PC-9 (cell line): ENCODE measurements around the gene CIT. TPM values are rescaled to one million over a fixed set of nuclear protein-coding genes. Genes with fewer than 3 reads are reported as not detected.

Experiments used
- BruUV-seq: library from RNA; stranded (reverse); fragments of 400-500 nt; replicated peaks from 2 replicates; lab custom pipeline; 2021; lab: Mats Ljungman, UMichigan
- CTCF ChIA-PET: fragments of 300-600 bp; sonication (Branson Sonifier 250); formaldehyde crosslinking; loops from one replicate; lab custom pipeline; 2022; ENCODE audit warnings: antibody characterized with exemption; lab: Charles Lee
- POLR2A ChIA-PET: fragments of 300-600 bp; sonication (Branson Sonifier 250); formaldehyde crosslinking; loops from one replicate; lab custom pipeline; 2022; ENCODE audit warnings: antibody characterized with exemption; ENCODE audit not compliant: unreplicated experiment; lab: Charles Lee
- DNase-seq, 2 experiments: peaks; one replicate each; pipeline versions ENCODE4 v3.0.0 to v3.0.0-alpha.2; 2015 to 2022; ENCODE audit warnings: mixed read lengths in 1 of 2
- H2AFZ ChIP-seq: fragments of 200-600 bp; sonication (generic); 2 replicates; pipeline ENCODE4 v1.8.1; 2017; ENCODE audit warnings: antibody characterized with exemption
- H3F3A ChIP-seq: fragments of 200-600 bp; sonication (generic); 2 replicates; pipeline ENCODE4 v1.8.1; 2017; ENCODE audit warnings: antibody characterized with exemption, mild to moderate bottlenecking, low read depth; ENCODE audit not compliant: insufficient read depth
- H3K27ac ChIP-seq: fragments of 200-600 bp; sonication (generic); 2 replicates; pipeline ENCODE4 v1.6.1; 2016; ENCODE audit warnings: mixed run types
- H3K27me3 ChIP-seq: fragments of 200-600 bp; sonication (generic); 2 replicates; pipeline ENCODE4 v1.6.1; 2016; ENCODE audit warnings: low read depth, mixed run types; ENCODE audit not compliant: insufficient read depth
- H3K36me3 ChIP-seq: fragments of 200-600 bp; sonication (generic); 2 replicates; pipeline ENCODE4 v1.6.1; 2016; ENCODE audit warnings: low read depth, mixed run types
- H3K4me1 ChIP-seq: fragments of 200-600 bp; sonication (generic); replicated peaks from 2 replicates; pipeline ENCODE4 v1.6.1; 2016; ENCODE audit warnings: mixed run types; ENCODE audit not compliant: insufficient read depth
- H3K4me2 ChIP-seq: fragments of 200-600 bp; sonication (generic); 2 replicates; pipeline ENCODE4 v1.6.1; 2017; ENCODE audit warnings: mixed run types
- H3K4me3 ChIP-seq: fragments of 200-600 bp; sonication (generic); 2 replicates; pipeline ENCODE4 v1.6.1; 2016; ENCODE audit warnings: mixed run types
- H3K79me2 ChIP-seq: fragments of 200-600 bp; sonication (generic); 2 replicates; pipeline ENCODE4 v1.6.1; 2017; ENCODE audit warnings: low read depth, mixed run types
- H3K9me2 ChIP-seq: fragments of 200-600 bp; sonication (generic); 2 replicates; pipeline ENCODE4 v1.8.1; 2017; ENCODE audit warnings: mild to moderate bottlenecking; ENCODE audit not compliant: insufficient read depth
- H3K9me3 ChIP-seq: fragments of 200-600 bp; sonication (generic); 2 replicates; pipeline ENCODE4 v1.8.1; 2016; ENCODE audit warnings: low read depth; ENCODE audit not compliant: insufficient read depth
- H4K20me1 ChIP-seq: fragments of 200-600 bp; sonication (generic); 2 replicates; pipeline ENCODE4 v1.8.1; 2017; ENCODE audit not compliant: insufficient read depth
- CTCF ChIP-seq: fragments of 200-600 bp; sonication (generic); conservative IDR thresholded peaks from 2 replicates; pipeline ENCODE4 v1.6.1; 2017; ENCODE audit warnings: mixed run types, antibody characterized with exemption, mild to moderate bottlenecking, moderate library complexity
- EZH2 ChIP-seq: fragments of 200-600 bp; sonication (generic); IDR thresholded peaks from 2 replicates; pipeline ENCODE4 v1.8.0; 2017; ENCODE audit warnings: antibody characterized with exemption, low read depth
- intact Hi-C: fragments of 100-400 bp; cut with micrococcal nuclease; formaldehyde crosslinking; loops from one replicate; pipeline ENCODE4 v1.10.0; 2022; ENCODE audit not compliant: unreplicated experiment
- total RNA-seq: library from RNA; stranded (reverse); gene quantifications from 2 replicates; pipeline ENCODE4 v1.2.3, GENCODE V29; 2021

CIT gene
- total RNA-seq, 1 experiment from 2014 or later: 81.8 TPM

GRCh38 chr12:119828300-119828699 lies 48.8 kb downstream of the CIT start:
- H3K4me3 ChIP-seq: no peak overlapping the region
- no peak overlapping the region for H3K27ac ChIP-seq
- H3F3A ChIP-seq: no peaks in the 10 kb centered on the region
- H3K36me3 ChIP-seq: no peaks in the 10 kb centered on the region
- ChIA-PET POLR2A (no interaction called here), CTCF (interaction anchor here (0.7 kb wide), 1 partner anchor 11 kb away, joined by 3 read pairs; no protein-coding TSS in a partner anchor)
- intact Hi-C loops: no loop called here
- H3K4me1 ChIP-seq: no peaks in the 10 kb centered on the region
- no peak overlapping the region for H3K4me2 ChIP-seq
- TF ChIP-seq EZH2 (no peak), CTCF (no peak)
- H2AFZ ChIP-seq: no peak overlapping the region
- H3K27me3 ChIP-seq: no peaks in the 10 kb centered on the region
- no peaks in the 10 kb centered on the region for H3K79me2 ChIP-seq
- no peaks in the 10 kb centered on the region for H3K9me3 ChIP-seq
- no peaks in the 10 kb centered on the region for H3K9me2 ChIP-seq
- DNase-seq: no peak
- BruUV-seq: no TSS peak
- no peaks in the 10 kb centered on the region for H4K20me1 ChIP-seq

- Histone ChIP-seq H3K4me1 (no peaks in the 10 kb centered on the region), H3K27me3 (no peaks in the 10 kb centered on the region), H3K4me3 (no peak overlapping the region), H2AFZ (no peak overlapping the region), H3F3A (no peaks in the 10 kb centered on the region), H3K4me2 (no peak overlapping the region), H3K9me3 (no peaks in the 10 kb centered on the region), H3K27ac (no peak overlapping the region), H3K9me2 (no peaks in the 10 kb centered on the region), H3K79me2 (no peaks in the 10 kb centered on the region), H3K36me3 (no peaks in the 10 kb centered on the region), H4K20me1 (no peaks in the 10 kb centered on the region)
- BruUV-seq: no TSS peak
- CTCF ChIA-PET: no interaction called here
- TF ChIP-seq EZH2 (no peak), CTCF (no peak)
- intact Hi-C loops: no loop called here
- no peak for DNase-seq
- POLR2A ChIA-PET: no interaction called here
These were observed 49.4 kb downstream of the CIT start for GRCh38 chr12:119827760-119828159.

- Histone ChIP-seq H3K4me3 (no peak overlapping the region), H3K79me2 (no peaks in the 10 kb centered on the region), H3K4me1 (no peaks in the 10 kb centered on the region), H4K20me1 (no peaks in the 10 kb centered on the region), H3K36me3 (no peaks in the 10 kb centered on the region), H3K9me2 (no peaks in the 10 kb centered on the region), H3K4me2 (no peak overlapping the region), H3K27ac (no peak overlapping the region), H3K27me3 (no peaks in the 10 kb centered on the region), H2AFZ (no peak overlapping the region), H3K9me3 (no peaks in the 10 kb centered on the region), H3F3A (no peaks in the 10 kb centered on the region)
- TF ChIP-seq EZH2 (no peak), CTCF (no peak)
- no TSS peak for BruUV-seq
- ChIA-PET CTCF (no interaction called here), POLR2A (no interaction called here)
- DNase-seq: no peak
- intact Hi-C loops: no loop called here
These were observed 50.3 kb downstream of the CIT start for GRCh38 chr12:119826661-119827445.
